ENCODE data around the gene TMEM259. TPM values are rescaled to one million over a fixed set of nuclear protein-coding genes. Genes with fewer than 3 reads are reported as not detected.

Gene TMEM259
- total RNA-seq, 1 experiment from 2014 or later, result 171 TPM

GRCh38 chr19:964116-964520 is 56.8 kb downstream of the TMEM259 start:
- H3K4me1 Mint-ChIP-seq, result peaks cover 2 to 25% of the 10 kb centered on the region in 2 experiments
- Histone ChIP-seq H3K9me3 (ENCODE audit: control insufficient read depth, low read depth, low read length) (no peaks in the 10 kb centered on the region), H3K27ac (ENCODE audit: insufficient read length, low read depth, low read length) (no peak overlapping the region), H2AK5ac (ENCODE audit: insufficient read length, low read length) (no peak overlapping the region), H3K23ac (ENCODE audit: insufficient read length, low read depth, low read length) (no peak overlapping the region), H3K9ac (ENCODE audit: extremely low read depth, insufficient read length, low read length) (no peak overlapping the region), H4K20me1 (ENCODE audit: control insufficient read depth, insufficient read depth, insufficient read length) (no peaks in the 10 kb centered on the region), H2BK20ac (ENCODE audit: low read depth, low read length, poor library complexity, severe bottlenecking) (no peak overlapping the region), H3K79me1 (ENCODE audit: insufficient read depth, low read depth, low read length, poor library complexity, severe bottlenecking) (no peaks in the 10 kb centered on the region), H3K4me1 (ENCODE audit: insufficient read depth, low read length) (no peaks in the 10 kb centered on the region), H3K79me2 (ENCODE audit: insufficient read depth, low read length) (no peaks in the 10 kb centered on the region), H2BK15ac (ENCODE audit: low read depth, low read length) (no peak overlapping the region), H3K14ac (ENCODE audit: insufficient read depth, low read length) (no peak overlapping the region), H3K27me3 (ENCODE audit: insufficient read depth, low read length) (no peaks in the 10 kb centered on the region), H4K5ac (ENCODE audit: insufficient read length, low read depth, low read length) (no peak overlapping the region), H2AFZ (ENCODE audit: low read length) (no peak overlapping the region), H3K23me2 (ENCODE audit: insufficient read length, low read depth, low read length, poor library complexity, severe bottlenecking) (no peaks in the 10 kb centered on the region), H3K18ac (ENCODE audit: insufficient read length, low read depth, low read length) (no peak overlapping the region), H4K8ac (replicated peaks; ENCODE audit: insufficient read length, low read depth, low read length) (no peak overlapping the region), H3K4me2 (ENCODE audit: insufficient read depth, insufficient read length, low read length) (no peak overlapping the region), H2BK120ac (ENCODE audit: low read depth, low read length, poor library complexity, severe bottlenecking) (no peak overlapping the region), H2BK12ac (ENCODE audit: insufficient read length, low read depth, low read length) (no peak overlapping the region), H3T11ph (ENCODE audit: low read length) (no peak overlapping the region), H3K56ac (ENCODE audit: insufficient read length, low read depth, low read length) (no peak overlapping the region), H3K4ac (ENCODE audit: low read depth, low read length) (no peak overlapping the region), H2BK5ac (ENCODE audit: insufficient read length, low read length) (no peak overlapping the region), H4K91ac (ENCODE audit: insufficient read length, low read depth, low read length) (no peak overlapping the region)
- DNase-seq, result no peak
- no CpG with 5 or more reads among the region's 16 CpGs for WGBS (ENCODE audit: extremely low coverage, insufficient read length, low lambda C conversion rate)
- peaks cover 4 to 11% of the 10 kb centered on the region in 2 experiments; a peak in 4 of 5 replicates for H3K9me3 Mint-ChIP-seq
- no peak overlapping the region for H3K4me3 Mint-ChIP-seq
- TF ChIP-seq, protein P1, sequence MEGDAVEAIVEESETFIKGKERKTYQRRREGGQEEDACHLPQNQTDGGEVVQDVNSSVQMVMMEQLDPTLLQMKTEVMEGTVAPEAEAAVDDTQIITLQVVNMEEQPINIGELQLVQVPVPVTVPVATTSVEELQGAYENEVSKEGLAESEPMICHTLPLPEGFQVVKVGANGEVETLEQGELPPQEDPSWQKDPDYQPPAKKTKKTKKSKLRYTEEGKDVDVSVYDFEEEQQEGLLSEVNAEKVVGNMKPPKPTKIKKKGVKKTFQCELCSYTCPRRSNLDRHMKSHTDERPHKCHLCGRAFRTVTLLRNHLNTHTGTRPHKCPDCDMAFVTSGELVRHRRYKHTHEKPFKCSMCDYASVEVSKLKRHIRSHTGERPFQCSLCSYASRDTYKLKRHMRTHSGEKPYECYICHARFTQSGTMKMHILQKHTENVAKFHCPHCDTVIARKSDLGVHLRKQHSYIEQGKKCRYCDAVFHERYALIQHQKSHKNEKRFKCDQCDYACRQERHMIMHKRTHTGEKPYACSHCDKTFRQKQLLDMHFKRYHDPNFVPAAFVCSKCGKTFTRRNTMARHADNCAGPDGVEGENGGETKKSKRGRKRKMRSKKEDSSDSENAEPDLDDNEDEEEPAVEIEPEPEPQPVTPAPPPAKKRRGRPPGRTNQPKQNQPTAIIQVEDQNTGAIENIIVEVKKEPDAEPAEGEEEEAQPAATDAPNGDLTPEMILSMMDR (conservative IDR thresholded peaks at IDR 0.05), result no peak
- no peaks in the 10 kb centered on the region for H3K27me3 Mint-ChIP-seq (ENCODE audit: low read depth)
- peaks cover 42 to 72% (median 60%) of the 10 kb centered on the region in 3 experiments for H3K36me3 Mint-ChIP-seq (ENCODE audit: insufficient read depth in 1 of 3, low read depth in 3 of 3)
- H3K27ac Mint-ChIP-seq, result no peak overlapping the region

Data from H9 (cell line).